Measurements from ENCODE around the gene UBR3. TPM values are rescaled to one million over a fixed set of nuclear protein-coding genes. Genes with fewer than 3 reads are reported as not detected.

Gene UBR3
- total RNA-seq, 1 experiment from 2014 or later = 48.9 TPM

GRCh38 chr2:169795181-169795580 lies 32.1 kb upstream of the UBR3 start:
- no peaks in the 10 kb centered on the region for H3K9me3 ChIP-seq (ENCODE audit: low read depth, low read length, poor library complexity, severe bottlenecking)
- no peaks in the 10 kb centered on the region for H3K4me1 ChIP-seq (ENCODE audit: insufficient read depth, low read length, poor library complexity, severe bottlenecking)
- H3K4me3 ChIP-seq (ENCODE audit: low read depth, low read length, poor library complexity, severe bottlenecking) = no peak overlapping the region
- ChIA-PET CTCF (no interaction called here), POLR2A (ENCODE audit: low non-redundant PET) (no interaction called here)
- BruUV-seq (replicated peaks) = no TSS peak
- no peaks in the 10 kb centered on the region for H3K27me3 ChIP-seq (replicated peaks; ENCODE audit: insufficient read depth, low read depth, low read length, poor library complexity)
- no peaks in the 10 kb centered on the region for H3K36me3 ChIP-seq (ENCODE audit: insufficient read depth, low read length, poor library complexity, severe bottlenecking)
- no peak for TF ChIP-seq EZH2 (IDR thresholded peaks at IDR 0.05; ENCODE audit: borderline replicate concordance, low read depth, low read length, poor library complexity, severe bottlenecking)
- TF ChIP-seq CTCF (conservative IDR thresholded peaks at IDR 0.05; ENCODE audit: low read depth, low read length) = no peak
- DNase-seq (ENCODE audit: low spot score) = no peak
- H3K27ac ChIP-seq (ENCODE audit: low read depth, low read length, poor library complexity, severe bottlenecking) = no peak overlapping the region
- intact Hi-C loops (cut with micrococcal nuclease; ENCODE audit: unreplicated experiment) = no loop called here

GRCh38 chr2:169796441-169796840 lies 30.8 kb upstream of the UBR3 start:
- no peak for TF ChIP-seq EZH2 (IDR thresholded peaks at IDR 0.05; ENCODE audit: borderline replicate concordance, low read depth, low read length, poor library complexity, severe bottlenecking)
- no peak for TF ChIP-seq CTCF (conservative IDR thresholded peaks at IDR 0.05; ENCODE audit: low read depth, low read length)
- CTCF ChIA-PET = no interaction called here
- no peaks in the 10 kb centered on the region for H3K9me3 ChIP-seq (ENCODE audit: low read depth, low read length, poor library complexity, severe bottlenecking)
- no TSS peak for BruUV-seq (replicated peaks)
- no peak overlapping the region for H3K4me3 ChIP-seq (ENCODE audit: low read depth, low read length, poor library complexity, severe bottlenecking)
- no peak overlapping the region for H3K27ac ChIP-seq (ENCODE audit: low read depth, low read length, poor library complexity, severe bottlenecking)
- no peak for DNase-seq (ENCODE audit: low spot score)
- intact Hi-C loops (cut with micrococcal nuclease; ENCODE audit: unreplicated experiment) = no loop called here
- no peaks in the 10 kb centered on the region for H3K27me3 ChIP-seq (replicated peaks; ENCODE audit: insufficient read depth, low read depth, low read length, poor library complexity)
- POLR2A ChIA-PET (ENCODE audit: low non-redundant PET) = interaction anchor here (0.6 kb wide), 1 partner anchor 437 kb away, joined by 6 read pairs; no protein-coding TSS in a partner anchor
- H3K4me1 ChIP-seq (ENCODE audit: insufficient read depth, low read length, poor library complexity, severe bottlenecking) = no peaks in the 10 kb centered on the region
- peaks cover 8% of the 10 kb centered on the region for H3K36me3 ChIP-seq (ENCODE audit: insufficient read depth, low read length, poor library complexity, severe bottlenecking)

- Histone ChIP-seq H3K4me1 (ENCODE audit: insufficient read depth, low read length, poor library complexity, severe bottlenecking) (no peaks in the 10 kb centered on the region), H3K9me3 (ENCODE audit: low read depth, low read length, poor library complexity, severe bottlenecking) (no peaks in the 10 kb centered on the region), H3K27me3 (replicated peaks; ENCODE audit: insufficient read depth, low read depth, low read length, poor library complexity) (no peaks in the 10 kb centered on the region), H3K4me3 (ENCODE audit: low read depth, low read length, poor library complexity, severe bottlenecking) (no peak overlapping the region), H3K36me3 (ENCODE audit: insufficient read depth, low read length, poor library complexity, severe bottlenecking) (peaks cover 20% of the 10 kb centered on the region), H3K27ac (ENCODE audit: low read depth, low read length, poor library complexity, severe bottlenecking) (no peak overlapping the region)
- ChIA-PET CTCF (no interaction called here), POLR2A (ENCODE audit: low non-redundant PET) (no interaction called here)
- no peak for DNase-seq (ENCODE audit: low spot score)
- no peak for TF ChIP-seq EZH2 (IDR thresholded peaks at IDR 0.05; ENCODE audit: borderline replicate concordance, low read depth, low read length, poor library complexity, severe bottlenecking)
- no peak for TF ChIP-seq CTCF (conservative IDR thresholded peaks at IDR 0.05; ENCODE audit: low read depth, low read length)
- intact Hi-C loops (cut with micrococcal nuclease; ENCODE audit: unreplicated experiment) = no loop called here
- BruUV-seq (replicated peaks) = no TSS peak
Observed at GRCh38 chr2:169797601-169798000, 29.7 kb upstream of the UBR3 start.

All from A673 (cell line).